Neural progenitor cell (in vitro differentiated cells): Measurements from ENCODE around the gene IFNW1.
"Not testable (repeated sequence)": the region's sequence is repeated elsewhere in the genome, so short reads cannot be mapped to it uniquely, and the experiment has no call there.

ENCODE experiments used
- CTCF ChIP-seq: fragments of 200-600 bp; sonication (generic); IDR thresholded peaks from 2 replicates; pipeline ENCODE4 v1.5.1; 2017; ENCODE audit warnings: antibody characterized with exemption, mild to moderate bottlenecking
- EZH2 ChIP-seq: fragments of 200-600 bp; sonication (generic); IDR thresholded peaks from 2 replicates; pipeline ENCODE4 v1.6.1; 2017; ENCODE audit warnings: antibody characterized with exemption, mild to moderate bottlenecking, moderate library complexity

GRCh38 chr9:21187487-21187886, 45.9 kb upstream of the IFNW1 start, which contains the start of gene IFNA4:
- not testable (repeated sequence) for TF ChIP-seq CTCF, EZH2
